RWPE1 (cell line): ENCODE measurements around the gene ZFTA.

ENCODE experiments used
- CTCF ChIA-PET: fragments of 350-600 bp; sonication (Branson Sonifier 250); formaldehyde crosslinking; extraction: SDS; loops from one replicate; lab custom pipeline; 2021; lab: Yijun Ruan, JAX
- POLR2A ChIA-PET: fragments of 400-600 bp; formaldehyde crosslinking; extraction: SDS; loops from one replicate; lab custom pipeline; 2020; ENCODE audit warnings: antibody characterized with exemption; ENCODE audit not compliant: low non-redundant PET; lab: Yijun Ruan, JAX
- DNase-seq: peaks from one replicate; pipeline ENCODE4 v3.0.0; 2012; ENCODE audit warnings: low spot score
- H3K27ac ChIP-seq: fragments of 450-650 bp; 2 replicates; pipeline ENCODE4 v1.5.1; 2017
- TF ChIP-seq, protein P1 (sequence below): fragments of 450-650 bp; conservative IDR thresholded peaks from 2 replicates; pipeline ENCODE4 v1.5.1; 2017; ENCODE audit warnings: low read depth, mild to moderate bottlenecking

ZFTA gene

GRCh38 chr11:63768237-63769041 is at the start of gene ZFTA:
Gene ZFTA, minus strand, starts transcription at chr11:63768775. Its CDS starts 153 bp downstream, at chr11:63768622.
- TF ChIP-seq, protein P1, sequence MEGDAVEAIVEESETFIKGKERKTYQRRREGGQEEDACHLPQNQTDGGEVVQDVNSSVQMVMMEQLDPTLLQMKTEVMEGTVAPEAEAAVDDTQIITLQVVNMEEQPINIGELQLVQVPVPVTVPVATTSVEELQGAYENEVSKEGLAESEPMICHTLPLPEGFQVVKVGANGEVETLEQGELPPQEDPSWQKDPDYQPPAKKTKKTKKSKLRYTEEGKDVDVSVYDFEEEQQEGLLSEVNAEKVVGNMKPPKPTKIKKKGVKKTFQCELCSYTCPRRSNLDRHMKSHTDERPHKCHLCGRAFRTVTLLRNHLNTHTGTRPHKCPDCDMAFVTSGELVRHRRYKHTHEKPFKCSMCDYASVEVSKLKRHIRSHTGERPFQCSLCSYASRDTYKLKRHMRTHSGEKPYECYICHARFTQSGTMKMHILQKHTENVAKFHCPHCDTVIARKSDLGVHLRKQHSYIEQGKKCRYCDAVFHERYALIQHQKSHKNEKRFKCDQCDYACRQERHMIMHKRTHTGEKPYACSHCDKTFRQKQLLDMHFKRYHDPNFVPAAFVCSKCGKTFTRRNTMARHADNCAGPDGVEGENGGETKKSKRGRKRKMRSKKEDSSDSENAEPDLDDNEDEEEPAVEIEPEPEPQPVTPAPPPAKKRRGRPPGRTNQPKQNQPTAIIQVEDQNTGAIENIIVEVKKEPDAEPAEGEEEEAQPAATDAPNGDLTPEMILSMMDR: peak; percentile 91
- H3K27ac ChIP-seq: peak within 1 kb of the TSS; percentile 78
- peak; percentile 58 for DNase-seq
- POLR2A ChIA-PET: interaction anchor here (1.5 kb wide), 1 partner anchor 46 kb away, joined by 3 read pairs; no protein-coding TSS in a partner anchor
- CTCF ChIA-PET: interaction anchor here (0.6 to 2.3 kb wide), 17 partner anchors 10 to 1246 kb away, joined by 3 to 12 read pairs (median 4); partner anchors contain the start of genes ARL2 and SPINDOC

- no peak for DNase-seq
- POLR2A ChIA-PET: no interaction called here
- no peak overlapping the region for H3K27ac ChIP-seq
- TF ChIP-seq, protein P1: no peak
- CTCF ChIA-PET: interaction anchor here (0.7 to 0.8 kb wide), 3 partner anchors 117 to 513 kb away, joined by 3 to 4 read pairs (median 3); no protein-coding TSS in a partner anchor
Measured at GRCh38 chr11:63817758-63818498, 49.4 kb upstream of the ZFTA start.

- no peak overlapping the region for H3K27ac ChIP-seq
- ChIA-PET CTCF (interaction anchor here (0.5 kb wide), 1 partner anchor 48 kb away, joined by 3 read pairs; no protein-coding TSS in a partner anchor), POLR2A (no interaction called here)
- no peak for DNase-seq
- TF ChIP-seq, protein P1: no peak
Measured at GRCh38 chr11:63816732-63817131, 48.2 kb upstream of the ZFTA start.

- no peak overlapping the region for H3K27ac ChIP-seq
- ChIA-PET POLR2A (no interaction called here), CTCF (interaction anchor here (0.5 kb wide), 1 partner anchor 47 kb away, joined by 3 read pairs; no protein-coding TSS in a partner anchor)
Measured at GRCh38 chr11:63816166-63816565, 47.6 kb upstream of the ZFTA start.

GRCh38 chr11:63814383-63814736 is 45.8 kb upstream of the ZFTA start:
- CTCF ChIA-PET: interaction anchor here (0.7 to 1.1 kb wide), 3 partner anchors 23 to 131 kb away, joined by 3 to 5 read pairs (median 3); no protein-coding TSS in a partner anchor
- peak overlapping the region; percentile 83 for H3K27ac ChIP-seq
- POLR2A ChIA-PET: interaction anchor here (1.1 kb wide), 1 partner anchor 46 kb away, joined by 3 read pairs; the partner anchor contains the start of gene ZFTA
- no peak for DNase-seq
- TF ChIP-seq, protein P1: no peak

More at GRCh38 chr11:63816166-63816565, 47.6 kb upstream of the ZFTA start:
- TF ChIP-seq, protein P1: no peak
- no peak for DNase-seq
